Measurements from ENCODE around the gene CPNE4.

GRCh38 chr3:131708241-131708640, 326.6 kb downstream of the CPNE4 start:
- TF ChIP-seq, protein P1, sequence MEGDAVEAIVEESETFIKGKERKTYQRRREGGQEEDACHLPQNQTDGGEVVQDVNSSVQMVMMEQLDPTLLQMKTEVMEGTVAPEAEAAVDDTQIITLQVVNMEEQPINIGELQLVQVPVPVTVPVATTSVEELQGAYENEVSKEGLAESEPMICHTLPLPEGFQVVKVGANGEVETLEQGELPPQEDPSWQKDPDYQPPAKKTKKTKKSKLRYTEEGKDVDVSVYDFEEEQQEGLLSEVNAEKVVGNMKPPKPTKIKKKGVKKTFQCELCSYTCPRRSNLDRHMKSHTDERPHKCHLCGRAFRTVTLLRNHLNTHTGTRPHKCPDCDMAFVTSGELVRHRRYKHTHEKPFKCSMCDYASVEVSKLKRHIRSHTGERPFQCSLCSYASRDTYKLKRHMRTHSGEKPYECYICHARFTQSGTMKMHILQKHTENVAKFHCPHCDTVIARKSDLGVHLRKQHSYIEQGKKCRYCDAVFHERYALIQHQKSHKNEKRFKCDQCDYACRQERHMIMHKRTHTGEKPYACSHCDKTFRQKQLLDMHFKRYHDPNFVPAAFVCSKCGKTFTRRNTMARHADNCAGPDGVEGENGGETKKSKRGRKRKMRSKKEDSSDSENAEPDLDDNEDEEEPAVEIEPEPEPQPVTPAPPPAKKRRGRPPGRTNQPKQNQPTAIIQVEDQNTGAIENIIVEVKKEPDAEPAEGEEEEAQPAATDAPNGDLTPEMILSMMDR (conservative IDR thresholded peaks at IDR 0.05) = no peak
- no peak for TF ChIP-seq ZFX (IDR thresholded peaks at IDR 0.05)
